H1 (cell line): ENCODE measurements around the gene WDFY4. TPM values are rescaled to one million over a fixed set of nuclear protein-coding genes. Genes with fewer than 3 reads are reported as not detected.

ENCODE experiments used
- CTCF ChIA-PET: fragments of 300-600 bp; sonication (Branson Sonifier 250); formaldehyde crosslinking; loops from one replicate; lab custom pipeline; 2021; ENCODE audit not compliant: partially characterized antibody; lab: Charles Lee
- POLR2A ChIA-PET: fragments of 300-600 bp; sonication (Branson Sonifier 250); formaldehyde crosslinking; loops from one replicate; lab custom pipeline; 2021; ENCODE audit warnings: inconsistent platforms; ENCODE audit not compliant: partially characterized antibody; lab: Charles Lee
- DNase-seq, 2 experiments: peaks; one replicate each; pipeline versions ENCODE4 v3.0.0 to v3.0.0-alpha.2; 2010 to 2022; ENCODE audit warnings: low spot score in 2 of 2, low read depth in 1 of 2, mixed read lengths in 1 of 2
- FAIRE-seq: peaks from 2 replicates; lab custom pipeline; 2011; peaks lifted over from hg19 to GRCh38; lab: Jason Lieb, UNC
- H2AFZ ChIP-seq: 2 replicates; pipeline ENCODE4 v1.8.1; 2012; ENCODE audit warnings: low read length, inconsistent platforms
- H2AK5ac ChIP-seq: 2 replicates; pipeline ENCODE4 v1.6.1; 2013; ENCODE audit warnings: low read depth, low read length
- H2BK120ac ChIP-seq: replicated peaks from 2 replicates; pipeline ENCODE3; 2013; ENCODE audit warnings: low read depth, low read length, inconsistent platforms
- H2BK12ac ChIP-seq: 2 replicates; pipeline ENCODE4 v1.6.1; 2013; ENCODE audit warnings: low read depth, low read length
- H2BK15ac ChIP-seq: 2 replicates; pipeline ENCODE4 v1.6.1; 2013; ENCODE audit warnings: low read length
- H2BK20ac ChIP-seq: 2 replicates; pipeline ENCODE4 v1.6.1; 2013; ENCODE audit warnings: low read length
- H2BK5ac ChIP-seq: 2 replicates; pipeline ENCODE4 v1.6.1; 2013; ENCODE audit warnings: low read depth, low read length
- H3K14ac ChIP-seq: 2 replicates; pipeline ENCODE4 v1.6.1; 2013; ENCODE audit warnings: inconsistent platforms; ENCODE audit not compliant: insufficient read length
- H3K18ac ChIP-seq: 2 replicates; pipeline ENCODE4 v1.6.1; 2013; ENCODE audit warnings: low read length; ENCODE audit errors: extremely low read depth
- H3K23ac ChIP-seq: 2 replicates; pipeline ENCODE4 v1.6.1; 2013; ENCODE audit warnings: inconsistent platforms; ENCODE audit not compliant: insufficient read length
- H3K23me2 ChIP-seq: 2 replicates; pipeline ENCODE4 v1.6.1; 2013; ENCODE audit warnings: low read depth, low read length
- H3K27ac ChIP-seq: 2 replicates; pipeline ENCODE4 v1.6.1; 2011; ENCODE audit warnings: low read depth, low read length, inconsistent platforms
- H3K27me3 ChIP-seq, 4 experiments: replicated peaks in 1 of 4; 1 replicate in 1 of 4; 2 replicates in 3 of 4; pipeline versions ENCODE4 v1.6.1 to v1.8.1; 2011 to 2013; ENCODE audit warnings: low read length in 3 of 4, mild to moderate bottlenecking in 3 of 4, inconsistent platforms in 2 of 4, mixed read lengths in 2 of 4, moderate library complexity in 1 of 4; ENCODE audit not compliant: control insufficient read depth in 3 of 4, insufficient read depth in 3 of 4; ENCODE audit errors: extremely low read depth in 1 of 4
- H3K36me3 ChIP-seq, 4 experiments: 2 replicates each; pipeline versions ENCODE4 v1.6.1 to v1.8.1; 2011 to 2013; ENCODE audit warnings: mild to moderate bottlenecking in 4 of 4, low read length in 3 of 4, moderate library complexity in 2 of 4, control low read depth in 1 of 4, inconsistent platforms in 1 of 4; ENCODE audit not compliant: insufficient read depth in 4 of 4, control insufficient read depth in 2 of 4
- H3K4ac ChIP-seq: replicated peaks from 2 replicates; pipeline ENCODE3; 2013; ENCODE audit warnings: low read length, low read depth, mixed read lengths, inconsistent platforms; ENCODE audit not compliant: insufficient read length
- H3K4me1 ChIP-seq, 4 experiments: replicated peaks in 1 of 4; 1 replicate in 1 of 4; 2 replicates in 3 of 4; pipeline versions ENCODE4 v1.6.1 to v1.8.1; 2011 to 2013; ENCODE audit warnings: low read length in 3 of 4, inconsistent platforms in 2 of 4, mixed read lengths in 1 of 4; ENCODE audit not compliant: insufficient read depth in 4 of 4, control insufficient read depth in 3 of 4
- H3K4me2 ChIP-seq, 2 experiments: 2 replicates each; pipeline versions ENCODE4 v1.6.1 to v1.8.1; 2011 to 2013; ENCODE audit warnings: low read depth in 2 of 2, low read length in 2 of 2, control low read depth in 1 of 2, inconsistent platforms in 1 of 2, mild to moderate bottlenecking in 1 of 2; ENCODE audit not compliant: insufficient read depth in 1 of 2
- H3K4me3 ChIP-seq, 4 experiments: fragments of 200-600, 300-600 bp in 1 of 4; sonication (generic), shearing (Covaris generic), sonication (Bioruptor Twin) in 1 of 4; 2 replicates each; pipeline versions ENCODE4 v1.5.1 to v1.8.1; 2011 to 2016; ENCODE audit warnings: low read length in 4 of 4, low read depth in 3 of 4, control low read depth in 2 of 4, inconsistent platforms in 2 of 4, mild to moderate bottlenecking in 2 of 4, mixed read lengths in 1 of 4, moderate library complexity in 1 of 4; ENCODE audit not compliant: insufficient read depth in 2 of 4; ENCODE audit errors: extremely low read depth in 1 of 4
- H3K56ac ChIP-seq: replicated peaks from 2 replicates; pipeline ENCODE3; 2013; ENCODE audit warnings: low read depth, mild to moderate bottlenecking, mixed read lengths, low read length, inconsistent platforms; ENCODE audit not compliant: insufficient read length
- H3K79me1 ChIP-seq: 2 replicates; pipeline ENCODE4 v1.6.1; 2013; ENCODE audit warnings: low read depth, low read length, control low read depth
- H3K79me2 ChIP-seq, 2 experiments: 2 replicates each; pipeline versions ENCODE4 v1.6.1 to v1.8.1; 2012 to 2013; ENCODE audit warnings: low read length in 2 of 2, mild to moderate bottlenecking in 2 of 2, inconsistent platforms in 1 of 2; ENCODE audit not compliant: insufficient read depth in 2 of 2, control insufficient read depth in 1 of 2
- H3K9ac ChIP-seq, 4 experiments: replicated peaks in 1 of 4; 1 replicate in 1 of 4; 2 replicates in 3 of 4; pipeline versions ENCODE4 v1.6.1 to v1.8.1; 2011 to 2013; ENCODE audit warnings: low read depth in 3 of 4, low read length in 3 of 4, control low read depth in 2 of 4, mild to moderate bottlenecking in 2 of 4, moderate library complexity in 2 of 4, inconsistent platforms in 1 of 4; ENCODE audit errors: extremely low read depth in 1 of 4
- H3K9me3 ChIP-seq, 2 experiments: 2 replicates each; pipeline versions ENCODE4 v1.6.1 to v1.8.1; 2012 to 2013; ENCODE audit warnings: mild to moderate bottlenecking in 2 of 2, moderate library complexity in 2 of 2, control low read depth in 1 of 2, inconsistent platforms in 1 of 2, low read depth in 1 of 2, low read length in 1 of 2, mixed read lengths in 1 of 2; ENCODE audit not compliant: insufficient read depth in 2 of 2
- H4K20me1 ChIP-seq, 2 experiments: replicated peaks in 1 of 2; 2 replicates each; pipeline versions ENCODE3 to v1.8.1; 2011 to 2013; ENCODE audit warnings: inconsistent platforms in 2 of 2, low read length in 2 of 2, mild to moderate bottlenecking in 1 of 2; ENCODE audit not compliant: insufficient read depth in 2 of 2, control insufficient read depth in 1 of 2
- H4K5ac ChIP-seq: 2 replicates; pipeline ENCODE4 v1.6.1; 2013; ENCODE audit warnings: low read length, low read depth, mixed read lengths, inconsistent platforms; ENCODE audit not compliant: insufficient read length
- H4K8ac ChIP-seq: 2 replicates; pipeline ENCODE4 v1.8.0; 2013; ENCODE audit warnings: mild to moderate bottlenecking, moderate library complexity, low read length, inconsistent platforms; ENCODE audit not compliant: insufficient read depth; ENCODE audit errors: extremely low read depth
- H4K91ac ChIP-seq: replicated peaks from 2 replicates; pipeline ENCODE3; 2013; ENCODE audit warnings: low read length, mixed read lengths, inconsistent platforms; ENCODE audit not compliant: insufficient read length
- GABPA ChIP-seq: IDR thresholded peaks from 2 replicates; pipeline ENCODE4 v1.6.1; 2011; ENCODE audit warnings: mild to moderate bottlenecking, low read length, moderate library complexity, borderline replicate concordance; ENCODE audit not compliant: insufficient read depth
- RAD21 ChIP-seq, 2 experiments: IDR thresholded peaks in 1 of 2; conservative IDR thresholded peaks in 1 of 2; 2 replicates each; pipeline ENCODE4 v1.6.1; 2011; ENCODE audit warnings: low read depth in 2 of 2, low read length in 2 of 2, improper control_type of control experiment in 1 of 2, inconsistent platforms in 1 of 2, mild to moderate bottlenecking in 1 of 2, moderate library complexity in 1 of 2
- WGBS, 2 experiments: shearing (Covaris generic) in 1 of 2; methylation state at CpG; one replicate each; pipeline versions ENCODE4 v1.1.6 to v1.1.7; 2013 to 2015; ENCODE audit warnings: low lambda C conversion rate in 2 of 2, mixed read lengths in 2 of 2, inconsistent platforms in 1 of 2, low coverage in 1 of 2, missing lambda C conversion rate in 1 of 2; ENCODE audit not compliant: insufficient replicate concordance in 2 of 2, insufficient coverage in 1 of 2, insufficient read length in 1 of 2; ENCODE audit errors: extremely low coverage in 1 of 2, missing lambda C conversion rate in 1 of 2; 5-methylcytosine and 5-hydroxymethylcytosine counted together
- polyA plus RNA-seq, 7 experiments: library from polyadenylated mRNA; depleted of rRNA in 3 of 7; stranded (reverse) in 5 of 7; unstranded in 2 of 7; fragments of >200 nt in 5 of 7; fragments of 200-250 nt in 2 of 7; gene quantifications; 1 replicate in 5 of 7; 2 replicates in 1 of 7; 4 replicates in 1 of 7; pipeline versions ENCODE4 v1.2.1 to v1.2.3, GENCODE V29; 2011 to 2013; ENCODE audit warnings: missing spikeins in 2 of 7, mixed read lengths in 2 of 7
- total RNA-seq: library from RNA; stranded (reverse); fragmentation: NEBNext Ultra II Directional; extraction: Animal tissue kit (Norgen Biotek cat#: 25700); gene quantifications from 2 replicates; pipeline ENCODE4 v1.2.1, GENCODE V29; 2021
- TF ChIP-seq, protein P1 (sequence below), 3 experiments: IDR thresholded peaks; 1 replicate in 2 of 3; 2 replicates in 1 of 3; pipeline versions ENCODE4 v1.5.1 to v1.6.1; 2011; ENCODE audit warnings: low read length in 3 of 3, mild to moderate bottlenecking in 3 of 3, inconsistent platforms in 2 of 3, low read depth in 1 of 3, moderate library complexity in 1 of 3; ENCODE audit not compliant: insufficient read depth in 1 of 3; ENCODE audit errors: control extremely low read depth in 1 of 3
- TF ChIP-seq, protein P2 (sequence below): IDR thresholded peaks from 2 replicates; pipeline ENCODE4 v1.6.1; 2012; ENCODE audit warnings: low read length, inconsistent platforms

The WDFY4 gene
- total and polyA plus RNA-seq, 2 of the 8 experiments (the other 6 are each of a cell fraction or from before 2014, with no cell fraction given): not detected

DNA sequence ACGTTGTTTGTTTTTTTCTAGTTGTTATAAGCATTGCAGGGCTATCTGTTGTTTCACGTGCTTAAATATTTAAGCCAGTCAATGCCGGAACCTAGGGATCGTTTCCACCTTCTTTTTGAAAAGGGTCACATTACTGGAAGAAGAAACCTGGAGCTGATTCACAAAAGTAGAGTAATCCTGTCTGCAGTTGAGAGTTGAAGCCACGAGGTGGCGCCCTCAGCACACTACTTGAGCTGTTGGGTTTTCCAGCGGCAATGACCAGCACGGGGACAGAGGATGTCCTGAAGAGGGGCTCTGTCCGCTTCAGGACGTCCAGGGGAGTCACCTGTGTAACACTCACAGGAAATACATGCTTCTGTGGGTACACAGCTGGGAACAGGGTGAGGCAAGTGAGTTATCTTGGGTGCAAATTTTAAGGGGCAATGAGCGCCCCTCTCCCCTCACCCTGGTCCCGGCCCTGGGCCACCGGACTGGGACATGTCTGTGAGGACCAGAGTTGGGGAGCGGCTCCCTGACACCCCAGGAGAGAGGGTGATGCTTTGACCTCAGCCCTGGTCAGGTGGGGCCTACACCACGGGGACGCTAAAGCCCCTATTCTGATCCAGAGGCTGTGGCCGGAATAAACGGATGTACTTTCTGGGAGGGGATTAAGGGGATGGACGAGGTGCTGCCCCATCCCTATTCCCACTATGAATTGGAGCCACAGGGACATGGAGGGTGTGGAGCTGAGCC lies 26.3 kb upstream of the WDFY4 start:
- DNase-seq (peak; percentile 49 to 92), FAIRE-seq (peak; percentile 84)
- ChIA-PET POLR2A (interaction anchor here (0.9 to 1.2 kb wide), 2 partner anchors 83 to 122 kb away, joined by 3 to 5 read pairs; no protein-coding TSS in a partner anchor), CTCF (interaction anchor here (0.7 to 6.7 kb wide), 94 partner anchors 9 to 855 kb away, joined by 3 to 105 read pairs (median 4); no protein-coding TSS in a partner anchor)
- no peak overlapping the region for H2BK120ac ChIP-seq
- no peaks in the 10 kb centered on the region for H3K79me1 ChIP-seq
- no peak overlapping the region for H3K4me2 ChIP-seq
- peaks cover 0 to 12% (median 5%) of the 10 kb centered on the region in 4 experiments; a peak in 5 of 7 replicates for H3K4me1 ChIP-seq
- H3K27me3 ChIP-seq: peaks cover 0 to 20% (median 9%) of the 10 kb centered on the region in 4 experiments; a peak in 5 of 7 replicates
- no peak overlapping the region for H3K23ac ChIP-seq
- H3K79me2 ChIP-seq: no peaks in the 10 kb centered on the region
- H3K9me3 ChIP-seq: no peaks in the 10 kb centered on the region
- H3K4ac ChIP-seq: no peak overlapping the region
- no peak overlapping the region for H3K56ac ChIP-seq
- H2BK20ac ChIP-seq: no peak overlapping the region
- no peak overlapping the region for H3K18ac ChIP-seq
- no peak overlapping the region for H4K8ac ChIP-seq
- H4K91ac ChIP-seq: no peak overlapping the region
- no peaks in the 10 kb centered on the region; the same call in 1 of the 2 replicates for H3K23me2 ChIP-seq
- H3K14ac ChIP-seq: no peak overlapping the region
- H4K20me1 ChIP-seq: no peaks in the 10 kb centered on the region
- peak overlapping the region; percentile 81; the same call in 1 of the 2 replicates for H2BK15ac ChIP-seq
- H2BK12ac ChIP-seq: no peak overlapping the region
- TF ChIP-seq GABPA (no peak), RAD21 (IDR thresholded peaks at IDR 0.05 in 1 of 2, conservative IDR thresholded peaks at IDR 0.05 in 1 of 2; ENCODE audit: low read depth in 2 of 2, low read length in 2 of 2) (peak; percentile 99)
- TF ChIP-seq, protein P1, sequence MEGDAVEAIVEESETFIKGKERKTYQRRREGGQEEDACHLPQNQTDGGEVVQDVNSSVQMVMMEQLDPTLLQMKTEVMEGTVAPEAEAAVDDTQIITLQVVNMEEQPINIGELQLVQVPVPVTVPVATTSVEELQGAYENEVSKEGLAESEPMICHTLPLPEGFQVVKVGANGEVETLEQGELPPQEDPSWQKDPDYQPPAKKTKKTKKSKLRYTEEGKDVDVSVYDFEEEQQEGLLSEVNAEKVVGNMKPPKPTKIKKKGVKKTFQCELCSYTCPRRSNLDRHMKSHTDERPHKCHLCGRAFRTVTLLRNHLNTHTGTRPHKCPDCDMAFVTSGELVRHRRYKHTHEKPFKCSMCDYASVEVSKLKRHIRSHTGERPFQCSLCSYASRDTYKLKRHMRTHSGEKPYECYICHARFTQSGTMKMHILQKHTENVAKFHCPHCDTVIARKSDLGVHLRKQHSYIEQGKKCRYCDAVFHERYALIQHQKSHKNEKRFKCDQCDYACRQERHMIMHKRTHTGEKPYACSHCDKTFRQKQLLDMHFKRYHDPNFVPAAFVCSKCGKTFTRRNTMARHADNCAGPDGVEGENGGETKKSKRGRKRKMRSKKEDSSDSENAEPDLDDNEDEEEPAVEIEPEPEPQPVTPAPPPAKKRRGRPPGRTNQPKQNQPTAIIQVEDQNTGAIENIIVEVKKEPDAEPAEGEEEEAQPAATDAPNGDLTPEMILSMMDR (IDR thresholded peaks at IDR 0.05; ENCODE audit: control extremely low read depth in 1 of 3, insufficient read depth in 1 of 3, low read depth in 1 of 3, low read length in 3 of 3): peak; percentile 76 to 94 (median 85)
- TF ChIP-seq, protein P2, sequence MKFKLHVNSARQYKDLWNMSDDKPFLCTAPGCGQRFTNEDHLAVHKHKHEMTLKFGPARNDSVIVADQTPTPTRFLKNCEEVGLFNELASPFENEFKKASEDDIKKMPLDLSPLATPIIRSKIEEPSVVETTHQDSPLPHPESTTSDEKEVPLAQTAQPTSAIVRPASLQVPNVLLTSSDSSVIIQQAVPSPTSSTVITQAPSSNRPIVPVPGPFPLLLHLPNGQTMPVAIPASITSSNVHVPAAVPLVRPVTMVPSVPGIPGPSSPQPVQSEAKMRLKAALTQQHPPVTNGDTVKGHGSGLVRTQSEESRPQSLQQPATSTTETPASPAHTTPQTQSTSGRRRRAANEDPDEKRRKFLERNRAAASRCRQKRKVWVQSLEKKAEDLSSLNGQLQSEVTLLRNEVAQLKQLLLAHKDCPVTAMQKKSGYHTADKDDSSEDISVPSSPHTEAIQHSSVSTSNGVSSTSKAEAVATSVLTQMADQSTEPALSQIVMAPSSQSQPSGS: no peak
- H2AK5ac ChIP-seq: no peak overlapping the region
- H2BK5ac ChIP-seq: no peak overlapping the region
- no peak overlapping the region for H3K9ac ChIP-seq
- H3K36me3 ChIP-seq: no peaks in the 10 kb centered on the region
- 54% methylated on average over 19 of the region's 19 CpGs; no CpG with 5 or more reads in 1 of the 2 experiments for WGBS, 2 experiments
- no peak overlapping the region for H3K27ac ChIP-seq
- H4K5ac ChIP-seq: no peak overlapping the region
- H2AFZ ChIP-seq: no peak overlapping the region
- H3K4me3 ChIP-seq: no peak overlapping the region
